ENCODE data around the gene RXFP2.

DNA sequence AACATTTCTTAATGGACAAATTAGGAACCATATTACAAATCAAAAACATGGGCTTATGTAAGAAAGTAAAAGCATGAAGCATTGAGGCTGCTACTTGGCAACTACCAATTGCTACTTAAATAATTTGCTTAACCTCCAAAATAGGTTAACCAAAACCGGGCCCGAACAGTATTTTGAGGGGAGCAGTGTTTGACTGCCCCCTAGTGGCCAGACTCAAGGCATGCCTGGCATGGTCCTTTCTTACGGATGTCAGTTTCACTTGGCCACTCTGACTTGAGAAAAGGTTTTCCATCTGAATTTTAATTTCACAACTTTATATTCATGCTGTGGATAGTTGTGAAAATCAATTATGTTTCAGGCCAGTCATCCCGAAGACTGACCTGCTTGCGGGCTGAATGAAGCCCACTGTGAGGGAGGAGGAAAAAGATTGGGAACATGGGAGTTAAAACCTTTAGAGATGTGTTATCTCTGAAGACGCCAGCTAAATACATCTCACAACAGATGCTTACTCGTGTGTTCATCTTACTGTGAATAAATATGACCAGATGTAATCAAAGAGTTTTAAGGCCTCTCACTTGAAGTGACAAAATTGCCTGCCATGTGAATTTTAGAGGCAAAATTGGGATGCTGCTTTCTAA lies 2.9 kb downstream of the RXFP2 start:
- TF ChIP-seq YY1 (IDR thresholded peaks at IDR 0.05; ENCODE audit: low read depth) (no peak), NFIC (IDR thresholded peaks at IDR 0.05; ENCODE audit: borderline replicate concordance) (no peak), TAF1 (IDR thresholded peaks at IDR 0.05; ENCODE audit: borderline replicate concordance, low read depth, low read length) (no peak), RAD21 (IDR thresholded peaks at IDR 0.05; ENCODE audit: low read length) (peak; percentile 99)
- TF ChIP-seq, protein P1, sequence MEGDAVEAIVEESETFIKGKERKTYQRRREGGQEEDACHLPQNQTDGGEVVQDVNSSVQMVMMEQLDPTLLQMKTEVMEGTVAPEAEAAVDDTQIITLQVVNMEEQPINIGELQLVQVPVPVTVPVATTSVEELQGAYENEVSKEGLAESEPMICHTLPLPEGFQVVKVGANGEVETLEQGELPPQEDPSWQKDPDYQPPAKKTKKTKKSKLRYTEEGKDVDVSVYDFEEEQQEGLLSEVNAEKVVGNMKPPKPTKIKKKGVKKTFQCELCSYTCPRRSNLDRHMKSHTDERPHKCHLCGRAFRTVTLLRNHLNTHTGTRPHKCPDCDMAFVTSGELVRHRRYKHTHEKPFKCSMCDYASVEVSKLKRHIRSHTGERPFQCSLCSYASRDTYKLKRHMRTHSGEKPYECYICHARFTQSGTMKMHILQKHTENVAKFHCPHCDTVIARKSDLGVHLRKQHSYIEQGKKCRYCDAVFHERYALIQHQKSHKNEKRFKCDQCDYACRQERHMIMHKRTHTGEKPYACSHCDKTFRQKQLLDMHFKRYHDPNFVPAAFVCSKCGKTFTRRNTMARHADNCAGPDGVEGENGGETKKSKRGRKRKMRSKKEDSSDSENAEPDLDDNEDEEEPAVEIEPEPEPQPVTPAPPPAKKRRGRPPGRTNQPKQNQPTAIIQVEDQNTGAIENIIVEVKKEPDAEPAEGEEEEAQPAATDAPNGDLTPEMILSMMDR (IDR thresholded peaks at IDR 0.05) = peak; percentile 98
- TF ChIP-seq, protein P2, sequence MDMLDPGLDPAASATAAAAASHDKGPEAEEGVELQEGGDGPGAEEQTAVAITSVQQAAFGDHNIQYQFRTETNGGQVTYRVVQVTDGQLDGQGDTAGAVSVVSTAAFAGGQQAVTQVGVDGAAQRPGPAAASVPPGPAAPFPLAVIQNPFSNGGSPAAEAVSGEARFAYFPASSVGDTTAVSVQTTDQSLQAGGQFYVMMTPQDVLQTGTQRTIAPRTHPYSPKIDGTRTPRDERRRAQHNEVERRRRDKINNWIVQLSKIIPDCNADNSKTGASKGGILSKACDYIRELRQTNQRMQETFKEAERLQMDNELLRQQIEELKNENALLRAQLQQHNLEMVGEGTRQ (IDR thresholded peaks at IDR 0.05; ENCODE audit: borderline replicate concordance, low read depth, low read length) = no peak

All from SK-N-SH (cell line).